GM19351 (cell line): ENCODE measurements around the gene ACOT11.

Experiments used
- ATAC-seq: cut with Tn5 transposase; IDR thresholded peaks from one replicate; pipeline ENCODE4 v1.9.1; 2021; ENCODE audit warnings: mild to moderate bottlenecking, moderate library complexity; ENCODE audit not compliant: unreplicated experiment

Gene ACOT11

DNA sequence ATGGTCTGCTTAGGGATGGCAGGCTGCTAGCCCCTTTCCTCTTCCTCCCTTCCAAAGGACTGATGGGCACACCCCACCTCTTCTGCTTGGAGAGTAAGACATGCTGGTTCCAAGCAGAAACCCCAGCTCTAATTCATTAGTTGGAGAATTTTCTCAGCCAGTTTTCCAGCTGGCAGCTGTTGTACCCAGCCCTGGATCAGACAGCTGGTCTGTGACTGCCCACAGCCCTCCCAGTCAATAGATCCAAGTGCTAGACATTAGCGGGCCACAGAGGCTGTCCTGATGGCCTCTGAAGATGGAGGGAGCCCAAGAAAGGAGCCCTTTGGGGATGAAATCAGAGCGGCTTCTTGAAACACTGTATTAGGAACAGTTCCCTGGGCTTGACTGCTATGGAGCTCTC lies 35.8 kb downstream of the ACOT11 start:
- no peak for ATAC-seq

DNA sequence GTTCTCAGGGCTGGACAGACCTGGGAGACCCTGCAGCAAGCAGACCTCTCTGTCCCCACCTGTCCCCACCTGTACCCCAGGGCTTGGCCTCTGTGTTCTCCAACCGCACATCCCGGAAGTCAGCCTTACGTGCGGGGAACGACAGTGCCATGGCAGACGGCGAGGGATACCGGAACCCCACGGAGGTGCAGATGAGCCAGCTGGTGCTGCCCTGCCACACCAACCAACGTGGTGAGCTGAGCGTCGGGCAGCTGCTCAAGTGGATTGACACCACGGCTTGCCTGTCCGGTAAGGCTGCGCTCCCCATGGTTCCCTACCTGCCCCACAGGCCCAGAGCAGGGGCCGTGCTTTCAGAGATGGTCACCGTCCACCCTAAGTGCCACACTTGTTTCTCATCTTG lies 36.5 kb downstream of the ACOT11 start:
- no peak for ATAC-seq

DNA sequence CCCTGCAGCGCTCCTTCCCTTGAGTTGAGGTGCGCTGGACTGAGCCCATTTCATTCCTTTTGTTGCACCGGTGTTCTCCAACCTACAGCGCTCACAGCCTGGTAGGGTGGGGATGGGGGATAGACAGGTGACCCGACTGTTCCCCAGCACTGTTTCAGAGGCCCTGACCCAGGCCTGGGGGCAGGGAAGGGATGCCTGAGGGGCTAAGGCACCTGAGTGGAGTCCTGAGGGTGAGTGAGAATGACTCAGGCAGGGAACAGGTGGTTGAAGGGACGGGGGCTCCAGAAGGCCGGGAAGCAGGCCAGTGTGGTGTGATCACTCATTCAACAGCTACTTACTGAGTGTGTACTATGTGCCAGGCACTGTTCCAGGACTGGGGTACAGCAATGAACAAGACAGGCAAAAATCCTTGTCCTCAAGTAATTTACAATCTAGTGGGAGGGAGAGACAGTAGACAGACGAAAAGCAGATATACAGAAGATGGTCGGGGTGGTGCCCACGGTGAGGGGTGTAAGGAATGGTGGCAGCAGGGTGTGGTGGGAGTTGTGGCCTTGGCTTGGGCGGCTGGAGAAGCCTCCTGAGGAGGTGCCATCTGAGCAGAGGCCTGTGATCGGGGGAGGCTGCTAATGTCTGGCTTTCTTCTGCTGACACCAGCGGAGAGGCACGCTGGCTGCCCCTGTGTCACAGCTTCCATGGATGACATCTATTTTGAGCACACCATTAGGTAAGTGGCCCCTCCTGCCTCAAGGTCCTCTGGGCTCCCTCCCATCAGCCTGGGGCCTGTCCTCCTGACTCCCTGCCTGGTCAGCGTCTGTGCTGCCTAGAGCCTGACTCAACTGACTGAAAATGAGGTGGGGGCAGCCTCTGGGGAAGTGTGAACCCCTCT lies 37.4 kb downstream of the ACOT11 start:
- no peak for ATAC-seq

DNA sequence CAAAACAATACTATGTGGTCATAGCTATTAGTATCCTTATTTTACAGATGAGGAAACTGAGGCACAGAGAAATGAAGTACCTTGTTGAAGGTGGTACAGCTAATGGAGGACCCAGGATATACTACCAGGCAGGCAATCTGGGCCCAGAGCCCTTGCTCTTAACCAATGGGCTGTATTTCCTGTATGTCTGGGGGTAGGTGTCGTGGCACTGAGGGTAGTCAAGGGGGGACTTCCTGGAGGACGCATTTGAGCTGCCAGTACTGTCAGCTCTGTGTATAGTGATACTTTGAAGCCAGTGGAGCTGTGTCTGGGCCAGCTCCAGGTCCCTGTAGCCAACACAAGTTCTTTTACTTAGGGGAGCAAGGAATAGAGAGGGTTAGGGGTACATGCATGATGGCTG lies 40.3 kb downstream of the ACOT11 start:
- no peak for ATAC-seq

DNA sequence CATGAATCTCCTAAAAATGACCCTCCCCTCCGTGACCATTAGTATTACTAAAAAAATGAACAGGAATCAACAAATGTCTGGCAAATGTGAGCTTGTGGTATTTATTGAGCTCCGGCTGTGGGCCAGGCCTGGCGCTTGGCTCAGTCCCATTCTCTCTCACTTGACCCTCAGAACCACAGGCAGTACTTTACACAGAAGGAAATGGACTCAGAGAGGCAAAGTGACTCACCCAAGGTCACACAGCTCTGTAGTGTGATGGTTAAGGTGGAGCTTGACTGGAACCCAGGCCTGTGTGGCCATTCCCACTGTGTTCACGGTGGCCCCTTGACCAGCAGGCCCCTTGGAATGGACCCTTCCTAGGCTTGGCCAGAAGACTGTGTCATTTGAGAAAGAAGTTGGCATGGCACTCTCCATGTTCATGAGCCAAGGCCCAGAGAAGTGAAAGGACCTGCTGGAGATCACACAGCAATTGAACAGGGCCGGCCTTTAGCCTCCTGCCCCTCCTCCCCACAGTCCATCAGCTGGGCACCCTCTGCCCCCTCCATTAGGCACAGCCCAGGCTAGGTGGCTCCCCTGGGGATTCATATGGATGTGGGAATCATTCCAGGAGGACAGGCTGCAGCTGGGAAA lies 43.2 kb downstream of the ACOT11 start:
- no peak for ATAC-seq

DNA sequence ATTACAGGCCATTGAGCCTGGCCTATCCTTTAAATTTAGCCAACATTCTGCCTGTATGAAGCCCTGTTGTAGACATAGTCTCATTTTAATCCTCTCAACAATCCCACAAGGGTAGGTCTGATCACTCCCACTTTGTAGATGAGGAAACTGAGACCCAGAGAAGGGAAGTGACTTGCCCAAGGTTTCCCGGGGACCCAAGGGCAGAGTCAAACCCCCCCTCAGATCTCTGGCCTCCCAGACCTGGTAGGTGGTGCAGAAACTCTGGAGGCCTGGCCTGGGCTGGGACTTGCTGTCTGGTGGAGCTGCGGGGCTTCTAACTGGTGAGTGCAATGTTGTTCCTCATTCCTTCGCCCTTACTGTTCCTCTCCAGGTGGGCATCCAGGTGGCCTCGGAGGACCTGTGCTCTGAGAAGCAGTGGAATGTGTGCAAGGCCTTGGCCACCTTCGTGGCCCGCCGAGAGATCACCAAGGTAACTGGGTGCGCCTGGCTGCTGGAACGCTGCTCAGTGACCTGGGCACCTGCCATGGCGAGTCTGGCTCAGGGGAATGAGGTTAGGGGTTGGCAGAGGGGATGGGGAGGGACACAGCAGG lies 45.6 kb downstream of the ACOT11 start:
- no peak for ATAC-seq

DNA sequence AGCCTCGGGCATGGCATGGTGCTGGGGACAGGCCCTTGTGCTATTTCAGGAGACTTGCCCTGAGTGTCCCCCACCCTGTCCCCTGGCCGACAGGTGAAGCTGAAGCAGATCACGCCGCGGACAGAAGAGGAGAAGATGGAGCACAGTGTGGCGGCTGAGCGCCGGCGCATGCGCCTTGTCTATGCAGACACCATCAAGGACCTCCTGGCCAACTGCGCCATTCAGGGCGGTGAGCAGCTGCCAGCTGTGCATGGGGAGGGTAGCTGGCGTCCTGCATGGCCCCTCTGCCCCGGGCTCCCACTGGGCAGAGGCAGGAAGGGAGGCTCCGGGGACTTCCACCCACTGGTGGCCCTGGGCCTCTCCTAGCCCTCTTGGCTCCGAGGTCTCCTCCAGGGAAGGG lies 46.4 kb downstream of the ACOT11 start:
- ATAC-seq, result no peak

DNA sequence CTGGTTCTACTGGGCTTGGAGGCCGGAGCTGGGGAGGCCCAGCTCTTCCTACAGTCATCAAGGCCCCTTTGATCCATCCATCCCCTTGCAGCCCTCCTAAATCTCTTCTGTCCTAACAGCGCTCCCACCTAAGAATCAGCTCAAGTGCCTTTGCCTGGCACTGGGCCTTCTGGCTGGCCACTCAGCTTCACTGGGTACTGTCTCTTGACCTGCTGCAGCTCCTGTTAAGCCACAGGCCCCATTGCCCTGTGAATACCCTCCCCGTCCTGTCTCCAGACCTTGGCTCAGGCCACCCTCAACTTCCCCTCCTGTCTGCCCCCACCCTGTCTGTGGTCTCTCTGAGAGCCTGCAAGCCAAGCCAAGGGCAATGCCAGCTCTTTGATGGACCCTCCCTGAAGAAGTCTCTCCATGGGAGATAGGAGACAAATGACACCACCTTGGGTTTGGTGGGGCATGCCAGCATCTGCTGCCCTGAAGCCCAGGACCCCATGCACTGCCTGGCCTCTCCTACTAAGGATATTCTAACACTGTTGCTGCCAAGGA lies 48.0 kb downstream of the ACOT11 start:
- ATAC-seq, result no peak

DNA sequence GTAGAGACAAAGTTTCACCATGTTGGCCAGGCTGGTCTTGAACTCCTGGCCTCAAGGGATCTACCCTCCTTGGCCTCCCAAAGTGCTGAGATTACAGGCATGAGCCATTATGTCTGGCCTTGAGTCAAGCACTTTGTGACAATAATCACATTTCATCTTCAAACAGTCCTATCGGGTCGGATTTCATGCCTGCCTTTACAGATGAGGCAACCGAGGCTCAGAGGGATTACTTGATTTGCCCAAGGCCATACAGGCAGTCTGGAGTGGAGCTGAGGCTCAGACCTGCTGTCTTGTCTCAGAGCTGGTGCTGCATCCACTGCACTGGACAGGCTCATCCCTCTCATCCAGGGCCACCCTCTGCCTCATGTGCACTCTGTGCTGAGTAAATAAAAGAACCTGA lies 48.7 kb downstream of the ACOT11 start:
- ATAC-seq, result no peak

DNA sequence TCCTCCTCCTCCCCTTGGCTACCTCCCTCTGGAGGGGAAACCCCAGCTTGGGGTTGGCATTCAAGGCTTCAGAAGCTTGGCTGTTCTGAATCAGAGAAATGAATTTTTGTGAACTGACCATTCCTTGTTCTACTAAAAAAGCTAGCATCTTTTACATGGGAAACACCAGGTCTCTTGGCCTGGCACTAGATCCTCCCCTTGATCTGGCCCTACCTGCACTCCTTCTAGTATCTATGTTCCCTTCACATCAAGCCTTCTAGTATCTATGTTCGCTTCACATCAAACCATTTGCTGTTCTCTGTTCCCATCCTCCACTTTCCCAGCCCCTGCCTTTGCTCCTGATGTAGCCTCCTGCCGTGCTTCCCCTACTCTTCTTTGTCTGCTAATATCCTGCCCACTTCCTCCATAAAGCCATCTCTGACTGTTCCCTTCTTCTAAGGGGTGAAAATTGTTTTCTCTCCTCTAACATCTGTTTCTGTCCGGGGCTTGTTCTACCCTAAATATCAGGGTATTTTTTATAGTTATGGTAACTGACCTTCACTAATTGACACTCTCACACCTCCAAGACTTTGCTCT lies 49.5 kb downstream of the ACOT11 start:
- ATAC-seq, result no peak

DNA sequence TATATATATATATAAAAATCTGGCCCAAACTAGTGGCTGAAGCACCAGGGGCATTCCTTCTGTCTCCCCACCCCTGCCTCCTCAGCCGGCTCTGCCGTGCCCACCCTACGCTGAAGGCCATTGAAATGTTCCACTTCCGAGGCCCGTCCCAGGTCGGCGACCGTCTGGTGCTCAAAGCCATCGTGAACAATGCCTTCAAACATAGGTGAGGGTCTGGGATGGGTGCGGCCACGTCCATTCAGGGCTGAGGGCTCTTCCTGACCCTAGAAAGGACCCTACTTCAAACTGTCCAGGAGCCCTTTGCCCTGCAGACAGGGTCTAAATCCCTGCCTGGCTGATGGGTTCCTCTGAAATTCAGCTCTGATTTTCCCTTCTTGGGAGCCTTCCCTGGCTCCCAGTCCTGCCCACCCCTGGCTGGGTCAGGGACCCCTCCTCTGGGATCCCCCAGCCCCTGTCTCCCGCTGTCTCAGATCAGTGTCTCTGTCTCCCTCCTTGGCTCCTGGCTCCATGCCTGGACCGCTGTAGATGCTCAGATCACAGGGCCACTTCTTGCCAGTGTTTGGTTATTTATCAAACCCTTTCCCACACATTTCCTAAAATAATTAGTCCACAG lies 51.3 kb downstream of the ACOT11 start:
- ATAC-seq, result no peak

DNA sequence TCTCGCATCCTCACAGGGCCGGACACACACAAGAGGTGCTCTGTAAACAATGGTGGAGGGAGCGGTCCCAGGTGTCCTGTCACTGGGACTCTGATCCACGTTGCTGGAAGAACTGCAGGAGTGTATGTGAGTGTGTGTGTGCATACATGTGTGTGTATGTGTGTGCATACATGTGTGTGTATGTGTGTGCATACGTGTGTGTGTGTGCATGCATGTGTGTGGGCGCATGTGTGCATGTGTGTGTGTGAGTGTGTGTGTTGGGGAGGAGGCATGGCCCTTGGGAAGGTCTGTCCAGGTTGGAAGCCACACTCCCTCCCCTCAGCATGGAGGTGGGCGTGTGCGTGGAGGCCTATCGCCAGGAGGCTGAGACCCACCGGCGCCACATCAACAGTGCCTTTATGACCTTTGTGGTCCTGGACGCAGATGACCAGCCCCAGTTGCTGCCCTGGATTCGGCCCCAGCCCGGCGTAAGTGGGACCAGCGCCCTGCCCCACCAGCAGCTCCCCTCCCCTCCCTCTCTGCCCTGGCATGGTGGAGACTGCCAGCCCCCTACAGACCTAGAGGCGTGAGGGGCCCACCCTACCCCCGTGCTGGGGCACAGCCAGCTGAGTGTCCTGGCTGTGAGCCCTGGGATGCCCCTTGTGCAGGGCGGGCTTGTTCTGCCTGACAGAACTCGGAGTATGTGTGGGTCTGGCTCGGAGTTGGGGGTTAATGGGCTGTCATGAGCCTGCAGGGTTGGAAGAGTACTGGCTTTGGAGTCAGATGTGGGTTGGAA lies 53.1 kb downstream of the ACOT11 start:
- no peak for ATAC-seq

DNA sequence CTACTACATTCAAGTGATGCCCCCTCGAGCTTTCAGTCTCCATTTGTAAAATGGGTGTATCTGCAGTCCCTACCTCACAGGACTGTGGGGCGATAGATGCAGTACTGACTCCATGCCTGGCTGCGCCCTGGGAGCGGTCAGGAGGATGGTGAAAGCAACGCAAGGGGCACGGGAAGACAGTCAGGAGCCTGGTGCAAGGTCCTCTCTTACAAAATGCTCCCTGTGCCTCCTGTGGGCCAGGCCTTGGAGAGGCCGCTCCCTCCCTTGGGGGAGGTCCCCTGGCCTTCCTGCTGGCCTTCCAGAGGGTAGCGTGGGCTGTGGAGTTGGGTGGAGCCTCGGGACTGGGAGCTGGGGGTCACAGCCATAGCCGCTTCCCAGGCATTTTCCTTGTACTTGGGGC lies 53.7 kb downstream of the ACOT11 start:
- no peak for ATAC-seq

DNA sequence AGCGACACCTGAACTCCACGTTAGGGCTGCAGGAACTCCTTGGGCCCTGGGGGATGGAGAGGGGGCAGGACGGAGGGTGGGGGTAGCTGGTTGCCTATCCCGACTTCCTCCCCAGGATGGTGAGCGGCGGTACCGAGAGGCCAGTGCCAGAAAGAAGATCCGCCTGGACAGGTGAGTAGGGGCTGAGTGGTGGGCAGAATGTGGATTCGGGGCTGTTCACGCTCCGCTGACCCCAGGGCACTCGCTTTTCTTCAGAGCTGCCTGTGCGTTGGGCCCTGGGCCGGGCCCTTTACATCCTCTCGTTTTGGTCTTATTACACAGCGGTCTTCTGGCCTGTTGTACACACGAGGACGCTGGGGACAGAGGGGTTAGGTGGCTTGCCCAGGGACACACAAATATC lies 54.5 kb downstream of the ACOT11 start:
- no peak for ATAC-seq

DNA sequence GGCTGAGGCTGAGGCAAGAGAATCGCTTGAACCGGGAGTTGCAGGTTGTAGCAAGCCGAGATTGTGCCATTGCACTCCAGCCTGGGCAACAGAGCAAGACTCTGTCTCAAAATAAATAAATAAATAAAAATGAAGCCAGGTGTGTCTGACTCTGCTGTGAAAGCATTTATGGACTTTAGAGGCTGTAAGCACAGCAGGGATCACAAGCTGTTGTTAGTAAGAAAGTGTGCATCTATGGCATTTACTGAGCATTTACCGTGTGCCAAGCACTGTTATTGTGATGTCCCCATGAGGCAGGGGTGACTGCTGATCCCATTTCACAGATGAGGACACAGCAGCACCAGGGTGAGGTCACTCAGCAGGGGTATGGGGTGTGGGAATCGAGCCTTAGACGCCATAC lies 55.2 kb downstream of the ACOT11 start:
- ATAC-seq, result no peak

DNA sequence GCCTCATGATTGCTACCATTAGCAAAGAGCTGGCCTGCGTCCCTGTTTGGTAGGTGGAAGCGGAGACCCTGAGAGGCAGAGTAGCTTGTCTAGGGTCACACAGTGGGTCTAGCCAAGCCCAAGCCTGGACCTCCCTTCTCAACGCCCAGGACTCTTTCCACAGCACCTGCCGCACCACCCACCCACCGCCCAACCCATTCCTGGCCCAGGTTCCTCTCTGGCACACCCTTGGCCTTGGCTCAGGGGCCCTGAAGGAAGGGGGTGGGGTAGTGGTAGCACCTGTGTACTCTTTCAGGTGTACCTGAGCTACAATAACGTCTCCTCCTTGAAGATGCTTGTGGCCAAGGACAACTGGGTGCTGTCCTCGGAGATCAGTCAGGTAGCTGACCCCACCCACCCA lies 56.0 kb downstream of the ACOT11 start:
- no peak for ATAC-seq

DNA sequence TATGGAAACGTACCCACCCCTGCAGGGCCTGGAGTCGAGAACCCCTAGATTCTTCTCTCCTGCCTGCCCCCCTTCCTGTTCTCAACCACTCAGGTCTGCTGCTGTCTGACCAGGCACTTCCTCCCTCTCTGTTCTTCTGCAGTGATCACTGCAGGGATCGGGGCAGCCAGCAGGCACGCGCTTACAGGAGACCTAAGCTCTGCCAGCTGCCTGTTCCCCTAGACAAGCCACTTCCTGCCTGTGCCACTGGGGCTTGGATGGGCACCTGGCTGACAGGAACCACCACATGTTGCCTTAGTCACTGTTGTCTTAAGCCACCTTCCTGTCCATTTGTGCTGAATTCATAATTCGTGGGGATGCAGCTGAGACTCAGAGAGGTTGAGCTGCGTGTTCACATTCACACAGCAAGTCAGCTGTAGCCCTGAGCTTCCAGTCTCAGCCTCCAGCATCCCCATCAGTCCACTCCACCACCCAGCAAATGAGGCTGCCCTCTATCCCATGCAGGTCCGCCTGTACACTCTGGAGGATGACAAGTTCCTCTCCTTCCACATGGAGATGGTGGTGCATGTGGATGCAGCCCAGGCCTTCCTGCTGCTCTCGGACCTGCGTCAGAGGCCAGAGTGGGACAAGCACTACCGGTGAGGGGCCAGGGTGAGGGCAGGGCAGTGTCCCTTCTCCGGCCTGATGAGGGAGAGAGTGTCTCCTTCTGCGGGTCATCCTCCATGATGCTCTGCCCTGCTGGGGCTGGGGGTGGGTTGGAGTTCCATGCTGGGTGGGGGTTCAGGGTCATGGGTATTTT lies 56.7 kb downstream of the ACOT11 start:
- ATAC-seq, result no peak

DNA sequence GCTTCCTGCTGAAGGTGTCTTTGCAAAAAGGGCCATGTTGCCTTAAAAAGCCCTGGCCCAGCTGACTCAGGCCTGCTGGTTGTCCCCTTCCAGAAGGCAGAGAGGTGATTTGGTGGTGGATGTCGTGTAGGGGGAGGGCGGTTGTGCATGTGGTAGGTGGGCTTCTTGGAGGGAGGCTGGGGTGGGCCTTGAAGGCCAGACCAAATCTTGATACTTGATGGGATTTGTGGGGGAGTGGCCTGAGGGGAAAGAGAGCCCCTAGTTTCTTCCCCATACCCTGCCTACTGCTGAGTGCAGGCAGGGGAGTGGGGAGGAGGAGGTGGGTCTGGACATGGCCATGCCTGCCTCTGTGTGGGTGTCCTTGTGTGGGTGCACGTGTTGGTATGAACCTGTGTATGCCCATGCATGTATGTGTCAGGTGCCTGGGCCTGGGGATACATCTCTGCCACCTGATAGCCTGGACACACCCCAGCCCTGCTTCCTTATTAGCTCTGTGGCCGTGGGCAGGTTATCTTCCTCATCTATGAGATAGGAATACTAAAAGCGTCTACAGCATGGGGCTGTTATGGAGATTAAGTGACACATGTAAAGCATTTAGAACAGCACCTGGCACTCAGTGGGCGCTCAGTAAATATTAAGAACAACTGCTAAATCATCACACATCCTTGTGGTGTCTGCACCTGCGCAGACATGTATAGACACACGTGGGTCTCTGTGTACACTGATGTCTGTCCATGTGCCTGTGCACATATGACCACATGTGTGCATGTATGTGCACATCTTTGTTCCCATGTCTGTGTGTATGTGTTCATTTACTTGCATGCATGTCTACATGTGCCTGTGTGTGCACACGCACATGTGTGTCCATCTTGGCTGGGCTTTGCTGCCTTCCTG lies 58.3 kb downstream of the ACOT11 start:
- no peak for ATAC-seq

DNA sequence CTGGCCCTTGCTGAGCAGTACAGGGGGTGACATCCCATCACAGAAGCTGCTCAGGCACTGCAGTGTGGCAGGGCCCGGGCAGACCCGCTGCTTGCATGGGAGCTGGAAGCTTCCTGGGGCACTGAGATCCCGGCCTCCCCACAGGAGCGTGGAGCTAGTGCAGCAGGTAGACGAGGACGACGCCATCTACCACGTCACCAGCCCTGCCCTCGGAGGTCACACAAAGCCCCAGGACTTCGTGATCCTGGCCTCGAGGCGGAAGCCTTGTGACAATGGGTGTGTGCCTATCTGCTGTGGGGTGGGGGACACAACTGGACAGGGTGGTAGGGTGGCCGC lies 58.9 kb downstream of the ACOT11 start:
- no peak for ATAC-seq
